ENCODE measurements around the gene UCHL5.
"Not testable (repeated sequence)": the region's sequence is repeated elsewhere in the genome, so short reads cannot be mapped to it uniquely, and the experiment has no call there.

GRCh38 chr1:192980334-192980733 lies 78.8 kb downstream of the UCHL5 start:
- TF ChIP-seq CTCF, POLR2A (IDR thresholded peaks at IDR 0.05): not testable (repeated sequence)
